GM18909 (cell line): ENCODE data around the gene PDX1.
"Not testable (repeated sequence)": the region's sequence is repeated elsewhere in the genome, so short reads cannot be mapped to it uniquely, and the experiment has no call there.

ENCODE experiments used
- ATAC-seq: cut with Tn5 transposase; IDR thresholded peaks from one replicate; pipeline ENCODE4 v1.9.1; 2021; ENCODE audit warnings: mild to moderate bottlenecking; ENCODE audit not compliant: unreplicated experiment, poor library complexity

The PDX1 gene

GRCh38 chr13:27954406-27954851 is 34.6 kb downstream of the PDX1 start:
- peak; percentile 20 for ATAC-seq

- ATAC-seq = no peak
Measured at GRCh38 chr13:27955014-27955591, 35.3 kb downstream of the PDX1 start.

- ATAC-seq = no peak
Measured at GRCh38 chr13:27956576-27957300, 36.9 kb downstream of the PDX1 start.

- no peak for ATAC-seq
Measured at GRCh38 chr13:27959976-27960361, 40.2 kb downstream of the PDX1 start.

GRCh38 chr13:27960362-27961226 is 40.8 kb downstream of the PDX1 start:
- ATAC-seq = no peak

GRCh38 chr13:27961227-27962085 is 41.7 kb downstream of the PDX1 start:
- ATAC-seq = no peak

- no peak for ATAC-seq
Measured at GRCh38 chr13:27962128-27962841, 42.5 kb downstream of the PDX1 start.

GRCh38 chr13:27962982-27963381 is 43.2 kb downstream of the PDX1 start:
- ATAC-seq = no peak

- ATAC-seq = no peak
Measured at GRCh38 chr13:27963491-27963890, 43.7 kb downstream of the PDX1 start.

GRCh38 chr13:27964206-27964605 is 44.4 kb downstream of the PDX1 start:
- ATAC-seq = not testable (repeated sequence)

- ATAC-seq = no peak
Measured at GRCh38 chr13:27964741-27965323, 45.0 kb downstream of the PDX1 start.

GRCh38 chr13:27965343-27965739 is 45.5 kb downstream of the PDX1 start:
- ATAC-seq = no peak

- ATAC-seq = no peak
Measured at GRCh38 chr13:27965740-27966640, 46.2 kb downstream of the PDX1 start.

GRCh38 chr13:27966641-27967202 is 46.9 kb downstream of the PDX1 start:
- ATAC-seq = no peak

- ATAC-seq = no peak
Measured at GRCh38 chr13:27967203-27967735, 47.5 kb downstream of the PDX1 start.

GRCh38 chr13:27967736-27968315 is 48.0 kb downstream of the PDX1 start:
- no peak for ATAC-seq

GRCh38 chr13:27968316-27969081 is 48.7 kb downstream of the PDX1 start:
- no peak for ATAC-seq
